Activated effector memory CD4-positive, alpha-beta T cell treated with Interleukin-2 at 50 U/mL for 16 hours (primary cell): ENCODE data around the gene SECTM1.

Experiments used
- DNase-seq: peaks from one replicate; pipeline ENCODE4 v3.0.0-alpha.2; 2020

The SECTM1 gene

GRCh38 chr17:82314012-82314726 is 19.4 kb downstream of the SECTM1 start:
- no peak for DNase-seq

GRCh38 chr17:82313195-82314011 is 20.2 kb downstream of the SECTM1 start:
- no peak for DNase-seq

- DNase-seq: no peak
Measured at GRCh38 chr17:82311971-82312370, 21.6 kb downstream of the SECTM1 start.

- no peak for DNase-seq
Measured at GRCh38 chr17:82310877-82311276, 22.7 kb downstream of the SECTM1 start.

GRCh38 chr17:82309656-82310570 is 23.7 kb downstream of the SECTM1 start:
- no peak for DNase-seq

GRCh38 chr17:82305727-82306300 is 27.8 kb downstream of the SECTM1 start:
- no peak for DNase-seq

DNA sequence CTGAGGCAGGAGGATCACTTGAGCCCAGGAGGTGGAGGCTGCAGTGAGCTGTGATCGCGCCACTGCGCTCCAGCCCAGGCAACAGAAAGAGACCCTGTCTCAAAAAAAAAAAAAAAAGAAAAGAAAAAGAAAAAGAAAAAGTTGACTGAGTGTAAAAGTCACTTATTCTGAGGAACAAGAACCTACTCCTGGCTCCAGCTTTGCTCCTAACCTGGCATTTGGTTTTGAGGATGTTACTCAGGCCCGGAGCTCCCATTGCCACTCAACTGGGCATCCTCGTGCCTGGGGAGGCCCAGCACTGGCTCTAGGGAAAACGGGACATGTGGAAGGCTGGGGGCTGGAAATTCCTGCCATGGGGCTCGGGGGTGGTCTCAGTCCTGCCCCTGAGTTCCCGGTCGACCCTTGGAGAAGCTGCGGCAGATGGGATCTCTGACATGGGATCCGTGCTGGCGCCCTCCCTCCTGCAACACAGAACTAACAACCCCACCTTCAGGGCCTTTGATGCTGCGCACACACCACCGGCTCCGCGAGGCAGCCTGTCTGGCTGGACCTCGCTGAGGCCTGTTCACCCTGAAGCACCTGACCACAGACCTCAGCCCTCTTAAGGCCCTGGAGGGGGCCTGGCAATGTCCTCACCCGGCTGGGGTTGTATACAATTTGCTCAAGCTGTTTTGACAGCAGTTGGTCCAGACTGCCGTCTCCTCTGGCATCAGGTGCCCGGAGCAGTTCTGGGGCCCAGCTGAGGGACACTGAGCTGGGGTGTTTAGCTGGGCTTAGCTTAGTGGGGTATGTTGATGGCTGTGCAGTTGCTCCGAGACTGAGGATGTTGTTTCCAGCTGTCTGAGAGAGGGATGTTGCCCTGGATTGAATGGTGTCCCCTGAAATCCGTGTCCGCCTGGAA is 28.5 kb downstream of the SECTM1 start:
- no peak for DNase-seq

DNA sequence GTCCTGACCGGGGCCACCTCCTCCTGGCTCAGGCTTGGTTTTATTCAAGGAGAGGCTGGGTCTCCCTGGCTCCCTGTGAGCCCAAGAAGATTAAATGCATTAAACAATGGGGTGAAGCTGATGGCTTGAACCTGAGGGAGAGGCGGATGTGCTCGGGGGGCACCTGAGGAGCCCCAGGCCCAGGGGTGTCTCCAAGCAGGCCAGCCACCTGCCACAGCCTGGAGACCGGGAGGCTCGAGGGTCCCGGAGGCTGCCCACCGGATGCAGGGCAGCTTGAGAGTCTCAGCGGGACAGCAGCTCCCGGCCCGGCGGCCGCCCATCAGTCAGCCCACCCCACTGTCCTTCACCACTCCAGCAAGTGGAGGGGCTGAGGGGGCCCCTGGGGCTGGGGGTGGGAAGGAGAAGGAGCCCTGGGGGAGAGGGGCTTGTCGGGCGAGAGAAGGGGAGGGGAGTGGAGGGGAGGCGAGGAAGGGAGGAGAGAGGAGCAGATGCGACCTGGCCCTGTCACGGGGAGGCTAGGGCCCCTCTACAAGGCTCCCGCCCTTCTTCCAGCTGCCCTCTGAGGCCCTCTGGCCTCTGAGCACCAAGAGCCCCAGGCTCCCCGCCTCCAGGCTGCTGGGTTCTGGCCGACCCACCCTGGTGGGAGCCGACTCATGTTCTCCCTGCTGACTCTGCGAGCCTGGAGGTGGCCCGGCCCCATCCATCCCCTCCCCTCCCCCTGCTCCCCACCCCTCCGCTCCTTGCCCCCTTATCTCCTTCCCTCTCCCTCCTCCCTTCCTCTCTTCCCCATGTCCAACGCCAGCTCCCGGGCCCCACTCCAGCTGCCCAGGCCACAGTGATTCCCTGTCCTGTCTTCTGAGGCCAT is 29.4 kb downstream of the SECTM1 start:
- DNase-seq: no peak

- peak; percentile 40 for DNase-seq
Measured at GRCh38 chr17:82302991-82303943, 30.3 kb downstream of the SECTM1 start.

GRCh38 chr17:82302568-82302963 is 31.0 kb downstream of the SECTM1 start:
- DNase-seq: no peak

DNA sequence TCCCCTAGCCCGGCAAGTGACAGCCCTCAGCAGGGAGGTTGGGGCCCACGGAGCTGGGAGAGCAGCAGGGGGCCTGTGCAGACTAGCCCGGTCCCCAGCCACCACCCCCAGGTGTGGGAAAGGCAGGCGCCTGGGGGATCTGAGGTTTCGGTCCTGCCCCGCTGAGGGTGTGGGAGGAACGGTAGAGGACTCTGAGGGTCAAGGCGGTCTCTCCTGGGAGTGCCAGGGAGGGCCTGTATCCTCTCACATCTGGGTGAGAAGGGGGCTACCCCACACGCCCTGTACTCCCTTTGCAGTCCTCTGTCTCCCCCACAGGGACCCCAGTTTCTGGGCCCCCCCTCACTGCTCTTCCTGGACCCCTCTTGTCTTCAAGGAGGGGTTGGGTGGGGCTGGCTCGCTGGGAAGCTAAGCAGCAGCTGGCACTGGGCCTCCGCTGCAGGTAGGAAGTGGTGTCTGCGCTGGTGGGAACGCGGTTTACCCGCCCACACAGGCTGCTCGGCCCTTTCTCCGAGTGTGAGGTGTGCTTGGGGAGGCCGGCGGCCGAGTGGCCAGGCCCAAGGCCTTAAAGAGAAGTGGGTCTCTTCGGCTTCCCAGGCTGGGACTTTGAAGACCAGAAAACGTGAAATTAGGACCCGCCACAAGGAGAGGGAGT is 31.5 kb downstream of the SECTM1 start:
- DNase-seq: peak; percentile 44

GRCh38 chr17:82301300-82301915 is 32.2 kb downstream of the SECTM1 start:
- no peak for DNase-seq

DNA sequence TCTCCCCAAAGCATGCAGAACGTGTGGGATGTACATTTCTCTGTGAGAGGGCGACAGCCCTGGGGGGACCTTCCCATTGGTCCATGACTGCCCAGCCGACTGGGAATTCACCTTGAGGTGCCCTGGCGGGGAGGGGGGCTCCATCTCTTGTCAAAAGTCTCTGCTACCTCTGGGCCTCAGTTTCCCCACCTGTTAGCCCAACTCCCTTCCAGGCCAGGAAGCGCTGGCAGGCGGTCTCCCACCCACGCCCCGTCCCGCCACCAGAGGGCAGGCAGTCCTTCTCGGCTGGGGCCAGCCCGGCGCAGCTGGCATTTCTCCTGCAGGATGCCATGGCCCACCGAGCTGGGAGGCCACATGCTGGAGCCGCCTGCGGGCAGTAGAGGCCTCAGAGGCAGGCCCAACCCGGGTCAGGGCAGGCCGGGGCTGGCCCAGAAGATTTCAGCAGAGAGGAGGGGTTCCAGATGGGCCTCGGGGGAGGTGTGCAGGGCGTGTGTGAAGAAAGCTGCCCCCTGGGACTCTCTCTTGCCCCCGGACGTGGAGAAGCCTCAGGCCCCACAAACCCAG is 32.8 kb downstream of the SECTM1 start:
- peak; percentile 55 for DNase-seq

DNA sequence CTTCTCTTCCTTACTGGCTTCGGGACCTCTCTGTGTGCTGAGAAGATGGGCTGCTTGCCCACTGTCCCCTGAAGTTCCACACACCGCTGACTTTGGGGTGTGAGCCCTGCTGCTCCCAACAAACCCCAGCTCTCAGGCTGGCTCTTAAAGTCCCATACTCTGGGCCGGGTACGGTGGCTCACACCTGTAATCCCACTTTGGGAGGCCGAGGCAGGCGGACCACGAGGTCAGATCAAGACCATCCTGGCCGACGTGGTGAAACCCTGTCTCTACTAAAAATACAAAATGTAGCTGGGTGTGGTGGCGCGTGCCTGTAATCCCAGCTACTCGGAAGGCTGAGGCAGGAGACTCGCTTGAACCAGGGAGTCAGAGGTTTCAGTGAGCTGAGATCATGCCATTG is 33.3 kb downstream of the SECTM1 start:
- no peak for DNase-seq

DNA sequence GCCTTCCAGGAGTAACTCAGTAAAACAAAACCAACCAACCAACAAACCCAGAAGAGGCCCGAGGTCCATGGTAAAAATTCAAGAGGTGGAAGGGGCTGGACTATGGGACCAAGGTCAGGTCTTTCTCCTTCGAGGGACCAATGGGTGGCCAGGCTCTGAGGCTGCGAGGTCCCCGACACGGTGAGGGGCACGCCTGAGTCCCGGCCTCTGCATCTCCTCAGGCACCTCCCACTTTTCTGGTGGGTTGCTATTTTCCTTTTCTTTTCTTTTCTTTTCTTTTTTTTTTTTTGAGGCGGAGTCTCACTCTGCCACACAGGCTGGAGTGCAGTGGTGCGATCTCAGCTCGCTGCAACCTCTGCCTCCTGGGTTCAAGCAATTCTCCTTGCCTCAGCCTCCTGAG is 34.1 kb downstream of the SECTM1 start:
- no peak for DNase-seq

DNA sequence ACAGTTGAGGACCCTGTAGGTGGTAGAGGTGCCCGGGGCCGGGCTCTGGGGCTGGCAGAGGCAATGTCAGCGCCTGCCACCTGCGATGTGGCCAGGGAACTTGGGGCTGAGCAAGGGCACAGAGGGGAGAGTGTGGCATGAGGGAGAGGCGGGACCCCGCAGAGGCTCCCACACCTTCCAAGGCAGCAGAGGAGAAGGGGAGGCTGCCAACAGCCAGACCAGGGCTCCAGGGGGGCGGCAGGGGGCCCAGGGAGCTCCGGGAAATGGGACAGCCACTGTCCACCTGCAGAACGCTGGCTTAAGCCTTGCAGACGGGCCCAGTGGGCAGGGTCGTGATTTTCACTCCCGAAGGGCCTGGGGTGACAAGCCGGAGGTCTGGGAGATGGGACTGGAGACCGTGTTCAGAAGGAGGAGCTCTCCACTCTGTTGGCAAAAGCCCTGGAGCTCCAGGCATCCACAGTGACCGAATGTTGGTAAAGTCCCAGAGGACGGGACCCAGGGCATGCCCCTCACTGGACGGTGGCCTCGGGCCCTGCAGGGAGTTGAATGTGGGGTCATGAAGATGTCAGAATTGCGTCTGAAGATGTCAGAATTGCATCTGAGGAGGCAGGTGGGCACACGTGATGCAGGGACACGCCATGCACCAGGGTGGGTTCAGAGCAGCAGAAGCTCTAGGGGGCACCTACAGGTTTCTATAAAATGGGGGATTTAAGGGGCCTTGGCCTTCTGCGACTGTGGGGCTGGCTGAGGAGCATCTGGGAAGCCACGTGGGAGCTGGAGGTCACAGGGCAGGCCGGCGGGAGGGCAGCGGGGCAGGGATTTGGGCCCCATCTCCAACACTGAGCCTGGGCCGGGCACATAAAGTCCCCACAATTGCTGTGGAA is 34.8 kb downstream of the SECTM1 start:
- DNase-seq: no peak
